22Rv1 (cell line): ENCODE data around the gene RTN4RL1.

Source experiments
- ZFX ChIP-seq: fragments of 450-650 bp; IDR thresholded peaks from 2 replicates; pipeline ENCODE4 v1.6.1; 2017; ENCODE audit warnings: antibody characterized with exemption, borderline replicate concordance
- TF ChIP-seq, protein P1 (sequence below): fragments of 450-650 bp; IDR thresholded peaks from 2 replicates; pipeline ENCODE4 v1.5.1; 2017; ENCODE audit warnings: mild to moderate bottlenecking

DNA sequence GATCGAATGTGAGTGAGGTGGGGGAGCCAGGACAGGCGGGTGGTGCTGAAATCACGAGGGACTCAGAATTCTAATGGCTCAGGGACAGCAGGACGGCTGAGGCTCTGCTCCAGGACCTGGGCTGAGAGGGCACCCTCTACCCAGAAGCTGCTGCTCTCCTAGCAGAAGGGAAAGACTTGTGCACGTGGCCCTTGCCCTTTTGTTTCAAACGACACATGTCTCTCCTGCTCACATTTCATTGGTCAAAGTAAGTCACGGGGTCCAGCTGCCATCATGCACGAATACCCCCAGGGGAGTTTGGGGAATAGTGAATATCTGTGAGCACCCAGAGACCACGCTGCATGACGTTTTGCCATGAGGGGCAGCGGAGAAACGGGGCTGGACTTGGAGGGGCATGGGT is 73.2 kb downstream of the RTN4RL1 start:
- TF ChIP-seq, protein P1, sequence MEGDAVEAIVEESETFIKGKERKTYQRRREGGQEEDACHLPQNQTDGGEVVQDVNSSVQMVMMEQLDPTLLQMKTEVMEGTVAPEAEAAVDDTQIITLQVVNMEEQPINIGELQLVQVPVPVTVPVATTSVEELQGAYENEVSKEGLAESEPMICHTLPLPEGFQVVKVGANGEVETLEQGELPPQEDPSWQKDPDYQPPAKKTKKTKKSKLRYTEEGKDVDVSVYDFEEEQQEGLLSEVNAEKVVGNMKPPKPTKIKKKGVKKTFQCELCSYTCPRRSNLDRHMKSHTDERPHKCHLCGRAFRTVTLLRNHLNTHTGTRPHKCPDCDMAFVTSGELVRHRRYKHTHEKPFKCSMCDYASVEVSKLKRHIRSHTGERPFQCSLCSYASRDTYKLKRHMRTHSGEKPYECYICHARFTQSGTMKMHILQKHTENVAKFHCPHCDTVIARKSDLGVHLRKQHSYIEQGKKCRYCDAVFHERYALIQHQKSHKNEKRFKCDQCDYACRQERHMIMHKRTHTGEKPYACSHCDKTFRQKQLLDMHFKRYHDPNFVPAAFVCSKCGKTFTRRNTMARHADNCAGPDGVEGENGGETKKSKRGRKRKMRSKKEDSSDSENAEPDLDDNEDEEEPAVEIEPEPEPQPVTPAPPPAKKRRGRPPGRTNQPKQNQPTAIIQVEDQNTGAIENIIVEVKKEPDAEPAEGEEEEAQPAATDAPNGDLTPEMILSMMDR = no peak
- TF ChIP-seq ZFX = no peak
